Neuronal stem cell (in vitro differentiated cells): ENCODE data around the gene PMM1.

ENCODE experiments used
- DNase-seq: peaks from one replicate; pipeline ENCODE4 v3.0.0-alpha.2; 2013; ENCODE audit warnings: low spot score
- H2AFZ ChIP-seq: one replicate; pipeline ENCODE4 v1.6.1; 2013; ENCODE audit warnings: mild to moderate bottlenecking, low read length, inconsistent platforms
- H2AK5ac ChIP-seq: 2 replicates; pipeline ENCODE4 v1.6.1; 2013; ENCODE audit warnings: low read depth, mild to moderate bottlenecking, inconsistent platforms, low read length, moderate library complexity, mixed read lengths
- H2BK120ac ChIP-seq: 2 replicates; pipeline ENCODE4 v1.6.1; 2013; ENCODE audit warnings: low read depth, mild to moderate bottlenecking, inconsistent platforms, low read length, moderate library complexity, mixed read lengths
- H2BK12ac ChIP-seq: one replicate; pipeline ENCODE4 v1.6.1; 2013; ENCODE audit warnings: low read length, inconsistent platforms
- H2BK15ac ChIP-seq: 2 replicates; pipeline ENCODE4 v1.6.1; 2013; ENCODE audit warnings: mild to moderate bottlenecking, low read length, inconsistent platforms, mixed read lengths
- H2BK5ac ChIP-seq: one replicate; pipeline ENCODE4 v1.6.1; 2013; ENCODE audit warnings: inconsistent platforms, mild to moderate bottlenecking, low read length, moderate library complexity
- H3K14ac ChIP-seq: one replicate; pipeline ENCODE4 v1.6.1; 2013; ENCODE audit warnings: low read length, inconsistent platforms
- H3K18ac ChIP-seq: 2 replicates; pipeline ENCODE4 v1.6.1; 2013; ENCODE audit warnings: low read length, inconsistent platforms
- H3K23ac ChIP-seq: 2 replicates; pipeline ENCODE4 v1.6.1; 2013; ENCODE audit warnings: low read depth, mild to moderate bottlenecking, mixed read lengths, low read length, inconsistent platforms; ENCODE audit not compliant: poor library complexity
- H3K27ac ChIP-seq: replicated peaks from 3 replicates; pipeline ENCODE4 v1.5.1; 2013; ENCODE audit warnings: low read length, inconsistent platforms
- H3K27me3 ChIP-seq, 3 experiments: 2 replicates each; pipeline ENCODE4 v1.6.1; 2013; ENCODE audit warnings: low read length in 3 of 3, mild to moderate bottlenecking in 2 of 3, inconsistent platforms in 1 of 3, low read depth in 1 of 3, mixed read lengths in 1 of 3, moderate library complexity in 1 of 3; ENCODE audit not compliant: control insufficient read depth in 3 of 3, insufficient read depth in 3 of 3
- H3K36me3 ChIP-seq, 2 donors: replicated peaks in 1 of 2; 2 replicates each; pipeline ENCODE4 v1.6.1; 2013; ENCODE audit warnings: low read length in 2 of 2; ENCODE audit not compliant: control insufficient read depth in 2 of 2, insufficient read depth in 2 of 2
- H3K4ac ChIP-seq: 2 replicates; pipeline ENCODE4 v1.6.1; 2013; ENCODE audit warnings: inconsistent platforms, mild to moderate bottlenecking, low read length, moderate library complexity
- H3K4me1 ChIP-seq, 2 donors: 1 replicate in 1 of 2; 2 replicates in 1 of 2; pipeline ENCODE4 v1.6.1; 2013; ENCODE audit warnings: low read length in 2 of 2, low read depth in 1 of 2; ENCODE audit not compliant: control insufficient read depth in 2 of 2, insufficient read depth in 1 of 2
- H3K4me2 ChIP-seq: one replicate; pipeline ENCODE4 v1.6.1; 2013; ENCODE audit warnings: mild to moderate bottlenecking, low read length, inconsistent platforms; ENCODE audit not compliant: insufficient read depth, poor library complexity, severe bottlenecking
- H3K4me3 ChIP-seq, 2 donors: 2 replicates each; pipeline ENCODE4 v1.5.1; 2013; ENCODE audit warnings: low read length in 2 of 2, mild to moderate bottlenecking in 2 of 2, inconsistent platforms in 1 of 2, moderate library complexity in 1 of 2
- H3K79me1 ChIP-seq: one replicate; pipeline ENCODE4 v1.6.1; 2013; ENCODE audit warnings: low read depth, mild to moderate bottlenecking, inconsistent platforms, low read length, moderate library complexity
- H3K9ac ChIP-seq: one replicate; pipeline ENCODE4 v1.6.1; 2013; ENCODE audit warnings: mild to moderate bottlenecking, low read depth, low read length, inconsistent platforms; ENCODE audit not compliant: poor library complexity
- H3K9me3 ChIP-seq, 2 donors: replicated peaks in 1 of 2; 2 replicates each; pipeline versions ENCODE3 to v1.6.1; 2013; ENCODE audit warnings: low read length in 2 of 2, mild to moderate bottlenecking in 2 of 2, inconsistent platforms in 1 of 2, low read depth in 1 of 2, mixed read lengths in 1 of 2, moderate library complexity in 1 of 2; ENCODE audit not compliant: control insufficient read depth in 2 of 2, insufficient read depth in 1 of 2
- H4K8ac ChIP-seq: one replicate; pipeline ENCODE4 v1.6.1; 2013; ENCODE audit warnings: low read depth, mild to moderate bottlenecking, inconsistent platforms, low read length, moderate library complexity
- H4K91ac ChIP-seq: one replicate; pipeline ENCODE4 v1.6.1; 2013; ENCODE audit warnings: low read length, low read depth, mild to moderate bottlenecking, inconsistent platforms; ENCODE audit not compliant: poor library complexity
- WGBS, 2 donors: extraction: QIAGEN DNeasy Blood & Tissue Kit; methylation state at CpG; one replicate each; pipeline ENCODE4 v1.1.7; 2013; ENCODE audit warnings: missing lambda C conversion rate in 2 of 2, mixed read lengths in 1 of 2; ENCODE audit not compliant: insufficient read length in 2 of 2, insufficient replicate concordance in 1 of 2; ENCODE audit errors: extremely low coverage in 2 of 2; 5-methylcytosine and 5-hydroxymethylcytosine counted together

PMM1 gene

GRCh38 chr22:41543854-41544670 is 45.6 kb downstream of the PMM1 start, which contains the start of gene POLR3H:
POLR3H (minus strand) TSS chr22:41544470; CDS start chr22:41544101, 369 bp downstream.
- peak within 1 kb of the TSS; percentile 90 for H3K4me2 ChIP-seq
- peak; percentile 96 for DNase-seq

GRCh38 chr22:41542224-41542623 is 47.4 kb downstream of the PMM1 start:
- Histone ChIP-seq H3K36me3 (peaks cover 17 to 36% of the 10 kb centered on the region in 2 donors), H3K27ac (no peak overlapping the region), H3K14ac (no peak overlapping the region), H3K9me3 (no peaks in the 10 kb centered on the region), H2BK5ac (no peak overlapping the region), H2AFZ (no peak overlapping the region), H2BK15ac (no peak overlapping the region), H3K79me1 (peaks cover 10% of the 10 kb centered on the region), H2BK12ac (no peak overlapping the region), H3K4me2 (no peak overlapping the region), H3K4me1 (peaks cover 8 to 12% of the 10 kb centered on the region in 2 donors), H3K27me3 (no peaks in the 10 kb centered on the region), H4K91ac (no peak overlapping the region), H3K4me3 (no peak overlapping the region), H3K18ac (no peak overlapping the region), H2BK120ac (no peak overlapping the region), H3K9ac (no peak overlapping the region), H4K8ac (no peak overlapping the region), H3K23ac (no peak overlapping the region), H2AK5ac (no peak overlapping the region), H3K4ac (no peak overlapping the region)
- DNase-seq = no peak
- no CpG with 5 or more reads among the region's 4 CpGs for WGBS, 2 donors

More at GRCh38 chr22:41543854-41544670, 45.6 kb downstream of the PMM1 start, which contains the start of gene POLR3H:
- H4K8ac ChIP-seq = no peak within 1 kb of the TSS
- H3K27ac ChIP-seq = peak within 1 kb of the TSS; percentile 24
- peak within 1 kb of the TSS; percentile 62 for H3K23ac ChIP-seq
- H2BK12ac ChIP-seq = no peak within 1 kb of the TSS
- H2BK15ac ChIP-seq = no peak within 1 kb of the TSS
- H2BK5ac ChIP-seq = no peak within 1 kb of the TSS
- peaks cover 13 to 30% of the 10 kb centered on the region in 2 donors for H3K36me3 ChIP-seq
- peaks cover 8 to 12% of the 10 kb centered on the region in 2 donors for H3K4me1 ChIP-seq
- H3K9ac ChIP-seq = peak within 1 kb of the TSS; percentile 95
- peak within 1 kb of the TSS; percentile 79 for H3K14ac ChIP-seq
- peak within 1 kb of the TSS; percentile 93 for H2AK5ac ChIP-seq
- H2AFZ ChIP-seq = peak within 1 kb of the TSS; percentile 75
- H3K27me3 ChIP-seq = no peaks in the 10 kb centered on the region
- H3K18ac ChIP-seq = peak within 1 kb of the TSS; percentile 96
- no peak within 1 kb of the TSS for H3K4ac ChIP-seq
- no peak within 1 kb of the TSS for H2BK120ac ChIP-seq
- no peaks in the 10 kb centered on the region for H3K9me3 ChIP-seq
- H4K91ac ChIP-seq = no peak within 1 kb of the TSS
- WGBS, 2 donors = no CpG with 5 or more reads among the region's 80 CpGs
- H3K79me1 ChIP-seq = peaks cover 10% of the 10 kb centered on the region
- peak within 1 kb of the TSS; percentile 61 to 97 for H3K4me3 ChIP-seq

GRCh38 chr22:41541484-41541883 is 48.2 kb downstream of the PMM1 start:
- Histone ChIP-seq H4K8ac (no peak overlapping the region), H2BK12ac (no peak overlapping the region), H2BK15ac (no peak overlapping the region), H4K91ac (no peak overlapping the region), H3K27me3 (no peaks in the 10 kb centered on the region), H3K4me2 (no peak overlapping the region), H2BK120ac (no peak overlapping the region), H3K4me3 (no peak overlapping the region), H3K14ac (no peak overlapping the region), H2AK5ac (no peak overlapping the region), H3K18ac (no peak overlapping the region), H3K23ac (no peak overlapping the region), H3K79me1 (peaks cover 10% of the 10 kb centered on the region), H3K36me3 (peaks cover 19 to 40% of the 10 kb centered on the region in 2 donors), H3K9me3 (no peaks in the 10 kb centered on the region), H3K9ac (no peak overlapping the region), H2BK5ac (no peak overlapping the region), H3K4ac (no peak overlapping the region), H2AFZ (no peak overlapping the region), H3K4me1 (peaks cover 8 to 12% of the 10 kb centered on the region in 2 donors), H3K27ac (no peak overlapping the region)
- WGBS, 2 donors = no CpG with 5 or more reads among the region's 3 CpGs
- DNase-seq = no peak

- Histone ChIP-seq H2BK120ac (no peak overlapping the region), H3K4me1 (peaks cover 8 to 12% of the 10 kb centered on the region in 2 donors), H3K9ac (peak overlapping the region; percentile 32), H3K4ac (no peak overlapping the region), H3K27me3 (no peaks in the 10 kb centered on the region), H2BK5ac (no peak overlapping the region), H3K4me3 (no peak overlapping the region), H3K9me3 (no peaks in the 10 kb centered on the region), H2AK5ac (no peak overlapping the region), H3K27ac (no peak overlapping the region), H3K14ac (no peak overlapping the region), H2BK12ac (no peak overlapping the region), H4K91ac (no peak overlapping the region), H2BK15ac (no peak overlapping the region), H3K18ac (no peak overlapping the region), H4K8ac (no peak overlapping the region), H2AFZ (no peak overlapping the region), H3K4me2 (no peak overlapping the region), H3K36me3 (peaks cover 19 to 40% of the 10 kb centered on the region in 2 donors), H3K79me1 (peaks cover 10% of the 10 kb centered on the region), H3K23ac (peak overlapping the region; percentile 14)
- no peak for DNase-seq
- WGBS, 2 donors = no CpG with 5 or more reads among the region's 7 CpGs
These were observed 49.3 kb downstream of the PMM1 start for GRCh38 chr22:41540365-41540764.
